Endothelial cell of umbilical vein (primary cell): Measurements from ENCODE around the gene PCARE. TPM values are rescaled to one million over a fixed set of nuclear protein-coding genes. Genes with fewer than 3 reads are reported as not detected.

Experiments
- BruUV-seq: library from RNA; stranded (reverse); fragments of 400-500 nt; replicated peaks from 2 replicates; lab custom pipeline; 2021; lab: Mats Ljungman, UMichigan
- CTCF ChIA-PET: fragments of 300-600, 350-600 bp; sonication (Branson Sonifier 250); formaldehyde crosslinking; loops from one replicate; lab custom pipeline; 2021; ENCODE audit warnings: antibody characterized with exemption, inconsistent platforms; lab: Charles Lee
- POLR2A ChIA-PET: fragments of 300-600, 350-600 bp; sonication (Branson Sonifier 250); formaldehyde crosslinking; loops from one replicate; lab custom pipeline; 2021; ENCODE audit warnings: antibody characterized with exemption, inconsistent platforms; lab: Charles Lee
- DNase-seq: peaks from one replicate; pipeline ENCODE4 v3.0.0-alpha.2; 2011; ENCODE audit warnings: low read depth, low spot score
- FAIRE-seq: peaks from 2 replicates; lab custom pipeline; 2011; peaks lifted over from hg19 to GRCh38; lab: Jason Lieb, UNC
- H2AFZ ChIP-seq: 2 replicates; pipeline ENCODE4 v1.6.0; 2012; ENCODE audit warnings: low read depth, low read length, control low read depth, inconsistent platforms
- H3K27ac ChIP-seq: 2 replicates; pipeline ENCODE4 v1.5.1; 2011; ENCODE audit warnings: low read depth, mild to moderate bottlenecking, control low read depth, low read length, moderate library complexity; ENCODE audit not compliant: insufficient read depth
- H3K27me3 ChIP-seq, 2 experiments: 2 replicates each; pipeline versions ENCODE4 v1.6.0 to v1.6.1; 2011; ENCODE audit warnings: low read length in 2 of 2, mixed read lengths in 1 of 2; ENCODE audit not compliant: control insufficient read depth in 2 of 2, insufficient read depth in 2 of 2
- H3K36me3 ChIP-seq, 2 experiments: 2 replicates in 1 of 2; 3 replicates in 1 of 2; pipeline ENCODE4 v1.5.1; 2011; ENCODE audit warnings: low read length in 2 of 2, mild to moderate bottlenecking in 1 of 2, moderate library complexity in 1 of 2; ENCODE audit not compliant: control insufficient read depth in 2 of 2, insufficient read depth in 2 of 2; ENCODE audit errors: extremely low read depth in 1 of 2
- H3K4me1 ChIP-seq: 3 replicates; pipeline ENCODE4 v1.5.1; 2011; ENCODE audit warnings: mild to moderate bottlenecking, low read length; ENCODE audit not compliant: control insufficient read depth, insufficient read depth; ENCODE audit errors: extremely low read depth
- H3K4me2 ChIP-seq: 2 replicates; pipeline ENCODE4 v1.6.1; 2011; ENCODE audit warnings: low read length, control low read depth, mixed read lengths; ENCODE audit not compliant: insufficient read depth
- H3K4me3 ChIP-seq, 3 experiments: fragments of 200-600 bp in 1 of 3; sonication (generic), shearing (Covaris generic) in 1 of 3; replicated peaks in 1 of 3; 2 replicates each; pipeline ENCODE4 v1.5.1; 2011 to 2016; ENCODE audit warnings: control low read depth in 3 of 3, low read length in 3 of 3, mild to moderate bottlenecking in 2 of 3, inconsistent platforms in 1 of 3, low read depth in 1 of 3, moderate library complexity in 1 of 3; ENCODE audit not compliant: insufficient read depth in 1 of 3
- H3K79me2 ChIP-seq: 2 replicates; pipeline ENCODE4 v1.6.0; 2012; ENCODE audit warnings: low read length, inconsistent platforms; ENCODE audit not compliant: control insufficient read depth, insufficient read depth
- H3K9ac ChIP-seq: replicated peaks from 2 replicates; pipeline ENCODE3; 2011; ENCODE audit warnings: low read length, control low read depth; ENCODE audit not compliant: insufficient read depth; ENCODE audit errors: extremely low read depth
- H3K9me1 ChIP-seq: replicated peaks from 3 replicates; pipeline ENCODE4 v1.6.0; 2011; ENCODE audit warnings: mild to moderate bottlenecking, low read length; ENCODE audit not compliant: control insufficient read depth, insufficient read depth; ENCODE audit errors: extremely low read depth
- H3K9me3 ChIP-seq: replicated peaks from 2 replicates; pipeline ENCODE4 v1.5.1; 2012; ENCODE audit warnings: low read length, inconsistent platforms; ENCODE audit not compliant: control insufficient read depth, insufficient read depth
- H4K20me1 ChIP-seq: replicated peaks from 2 replicates; pipeline ENCODE3; 2011; ENCODE audit warnings: mild to moderate bottlenecking, low read length; ENCODE audit not compliant: control insufficient read depth, insufficient read depth; ENCODE audit errors: extremely low read depth
- CTCF ChIP-seq, 2 donors: IDR thresholded peaks; 1 replicate in 1 of 2; 2 replicates in 1 of 2; pipeline ENCODE4 v1.5.1; 2011; ENCODE audit warnings: low read length in 2 of 2, mild to moderate bottlenecking in 2 of 2, moderate library complexity in 2 of 2, control low read depth in 1 of 2, inconsistent platforms in 1 of 2, low read depth in 1 of 2; ENCODE audit not compliant: insufficient read depth in 1 of 2; ENCODE audit errors: extremely low read depth in 1 of 2
- EZH2 ChIP-seq: IDR thresholded peaks from 2 replicates; pipeline ENCODE4 v1.6.1; 2012; ENCODE audit warnings: borderline replicate concordance, low read depth, mild to moderate bottlenecking, moderate library complexity, low read length, inconsistent platforms; ENCODE audit not compliant: severe bottlenecking
- FOS ChIP-seq: IDR thresholded peaks from 2 replicates; pipeline ENCODE4 v1.6.1; 2011; ENCODE audit warnings: mild to moderate bottlenecking, low read length, moderate library complexity, borderline replicate concordance; ENCODE audit not compliant: insufficient read depth
- GATA2 ChIP-seq: IDR thresholded peaks from 2 replicates; pipeline ENCODE4 v1.7.0; 2011; ENCODE audit warnings: low read depth, mild to moderate bottlenecking, moderate library complexity, mixed read lengths, low read length; ENCODE audit not compliant: insufficient read length, insufficient read depth
- JUN ChIP-seq: IDR thresholded peaks from 2 replicates; pipeline ENCODE4 v1.6.1; 2011; ENCODE audit warnings: borderline replicate concordance, low read depth; ENCODE audit not compliant: insufficient read length, insufficient read depth
- MAX ChIP-seq: IDR thresholded peaks from 2 replicates; pipeline ENCODE4 v1.6.1; 2011; ENCODE audit not compliant: insufficient read depth, insufficient read length
- MYC ChIP-seq: IDR thresholded peaks from one replicate; pipeline ENCODE4 v1.6.1; 2011; ENCODE audit warnings: mild to moderate bottlenecking, low read depth, low read length
- POLR2A ChIP-seq: IDR thresholded peaks from 2 replicates; pipeline ENCODE4 v1.6.1; 2012; ENCODE audit warnings: low read depth, mild to moderate bottlenecking, control low read depth, low read length
- POLR2AphosphoS5 ChIP-seq: IDR thresholded peaks from 2 replicates; pipeline ENCODE4 v1.6.1; 2012; ENCODE audit warnings: low read depth, mild to moderate bottlenecking, control low read depth, low read length, moderate library complexity; ENCODE audit not compliant: insufficient read depth
- dilution Hi-C: fragments of 300-500 bp; cut with MboI; formaldehyde crosslinking; loops from one replicate; pipeline ENCODE4 v1.15.0; 2019; ENCODE audit warnings: low sequenced_read_pairs; ENCODE audit not compliant: extremely low pct_ligation_motif_present
- intact Hi-C: fragments of 100-400 bp; cut with micrococcal nuclease; formaldehyde crosslinking; loops from one replicate; pipeline ENCODE4 v1.10.0; 2022
- polyA plus RNA-seq, 4 experiments: library from polyadenylated mRNA; depleted of rRNA in 3 of 4; stranded (reverse) in 3 of 4; unstranded in 1 of 4; fragments of >200 nt; gene quantifications; 2 replicates each; pipeline versions ENCODE4 v1.2.1 to v1.2.3, GENCODE V29; 2011 to 2012; ENCODE audit warnings: missing spikeins in 1 of 4
- total RNA-seq: library from RNA; stranded (reverse); gene quantifications from 2 replicates; pipeline ENCODE4 v1.2.3, GENCODE V29; 2021

The PCARE gene
- total and polyA plus RNA-seq, 2 donors (not counting 3 experiments of a cell fraction or from before 2014, with no cell fraction given), result not detected

GRCh38 chr2:29068513-29068912, 5.8 kb downstream of the PCARE start:
- Histone ChIP-seq H4K20me1 (no peaks in the 10 kb centered on the region), H3K4me1 (no peaks in the 10 kb centered on the region), H3K4me3 (no peak overlapping the region), H3K4me2 (no peak overlapping the region), H3K27ac (no peak overlapping the region), H3K36me3 (no peaks in the 10 kb centered on the region), H2AFZ (no peak overlapping the region), H3K27me3 (no peaks in the 10 kb centered on the region), H3K9me1 (no peaks in the 10 kb centered on the region), H3K79me2 (no peaks in the 10 kb centered on the region), H3K9ac (no peak overlapping the region), H3K9me3 (no peaks in the 10 kb centered on the region)
- TF ChIP-seq JUN (no peak), FOS (no peak), POLR2A (no peak), GATA2 (no peak)
- dilution Hi-C loops, result no loop called here
- no peak for DNase-seq
- POLR2A ChIA-PET, result no interaction called here
- no TSS peak for BruUV-seq
- CTCF ChIA-PET, result no interaction called here
- intact Hi-C loops, result no loop called here
- FAIRE-seq, result no peak

- no peak for FAIRE-seq
- Histone ChIP-seq H3K4me2 (no peak overlapping the region), H3K36me3 (no peaks in the 10 kb centered on the region), H3K27me3 (no peaks in the 10 kb centered on the region), H3K27ac (no peak overlapping the region), H3K79me2 (no peaks in the 10 kb centered on the region), H3K9me1 (no peaks in the 10 kb centered on the region), H4K20me1 (no peaks in the 10 kb centered on the region), H2AFZ (no peak overlapping the region), H3K9me3 (no peaks in the 10 kb centered on the region), H3K4me3 (no peak overlapping the region), H3K4me1 (no peaks in the 10 kb centered on the region), H3K9ac (no peak overlapping the region)
- TF ChIP-seq MAX (no peak), GATA2 (no peak), FOS (no peak), EZH2 (no peak), POLR2A (no peak), CTCF (IDR thresholded peaks at IDR 0.05; ENCODE audit: extremely low read depth in 1 of 2, insufficient read depth in 1 of 2, low read depth in 1 of 2, low read length in 2 of 2) (no peak), POLR2AphosphoS5 (no peak), MYC (no peak), JUN (no peak)
- BruUV-seq, result no TSS peak
- intact Hi-C loops, result no loop called here
- dilution Hi-C loops, result no loop called here
- CTCF ChIA-PET, result no interaction called here
- no peak for DNase-seq
- POLR2A ChIA-PET, result no interaction called here
These were observed 7.2 kb downstream of the PCARE start for GRCh38 chr2:29066997-29067605.
